OCI-M2 (cell line): ENCODE measurements around the gene FAM43A.
A peak's percentile ranks its signal among the peaks of the same experiment; 100 is the strongest.

Experiments
- DNase-seq: peaks from one replicate; lab custom pipeline; 2025; ENCODE audit not compliant: unreplicated experiment; lab: John Stamatoyannopoulos, UW

FAM43A gene, protein sequence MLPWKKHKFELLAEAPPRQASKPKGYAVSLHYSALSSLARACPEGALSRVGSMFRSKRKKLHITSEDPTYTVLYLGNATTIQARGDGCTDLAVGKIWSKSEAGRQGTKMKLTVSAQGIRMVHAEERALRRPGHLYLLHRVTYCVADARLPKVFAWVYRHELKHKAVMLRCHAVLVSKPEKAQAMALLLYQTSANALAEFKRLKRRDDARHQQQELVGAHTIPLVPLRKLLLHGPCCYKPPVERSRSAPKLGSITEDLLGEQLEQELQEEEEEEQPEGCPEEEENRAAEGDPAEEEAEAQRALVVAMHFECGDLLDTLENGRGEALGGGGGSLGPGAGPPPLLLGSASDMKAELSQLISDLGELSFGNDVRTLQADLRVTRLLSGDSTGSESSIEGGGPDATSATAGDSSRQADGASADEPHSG

DNA sequence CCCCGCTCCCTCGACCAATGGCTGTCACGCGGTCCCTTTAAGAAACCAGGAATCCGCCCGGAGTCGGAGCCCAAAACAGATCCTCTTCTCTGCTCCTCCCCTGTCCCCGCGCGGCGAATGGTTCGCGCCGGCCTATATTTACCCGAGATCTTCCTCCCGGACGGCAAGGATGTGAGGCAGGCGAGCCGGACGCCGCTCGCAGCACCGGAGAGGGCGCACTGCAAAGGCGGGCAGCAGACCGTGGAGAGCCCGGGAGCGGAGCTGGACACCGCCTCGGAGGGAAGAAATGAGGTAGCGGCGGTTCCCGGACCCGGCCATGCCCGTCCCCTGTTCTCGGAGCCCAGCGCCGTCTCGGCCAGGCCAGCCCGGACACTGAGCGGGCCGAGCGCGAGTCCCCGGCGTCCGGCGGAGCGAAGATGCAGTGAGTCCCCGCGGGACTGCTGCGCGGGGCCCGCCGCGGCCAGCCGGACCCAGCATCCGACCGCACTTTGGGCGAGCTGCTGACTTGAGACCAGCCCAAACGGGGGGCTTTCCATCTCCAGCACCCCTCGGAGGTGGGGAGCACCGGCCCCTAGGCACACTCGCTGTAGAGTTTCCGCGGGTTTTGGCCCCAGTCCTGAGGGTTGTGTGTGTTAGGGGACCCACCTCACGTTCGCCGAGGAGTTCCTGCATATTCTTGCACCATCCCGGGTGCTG, at the start of gene FAM43A:
TSS of gene FAM43A (plus strand) at position 166 of the 696 bp plus-strand sequence. CDS start 944 bp downstream, outside the sequence.
- no peak for DNase-seq

DNA sequence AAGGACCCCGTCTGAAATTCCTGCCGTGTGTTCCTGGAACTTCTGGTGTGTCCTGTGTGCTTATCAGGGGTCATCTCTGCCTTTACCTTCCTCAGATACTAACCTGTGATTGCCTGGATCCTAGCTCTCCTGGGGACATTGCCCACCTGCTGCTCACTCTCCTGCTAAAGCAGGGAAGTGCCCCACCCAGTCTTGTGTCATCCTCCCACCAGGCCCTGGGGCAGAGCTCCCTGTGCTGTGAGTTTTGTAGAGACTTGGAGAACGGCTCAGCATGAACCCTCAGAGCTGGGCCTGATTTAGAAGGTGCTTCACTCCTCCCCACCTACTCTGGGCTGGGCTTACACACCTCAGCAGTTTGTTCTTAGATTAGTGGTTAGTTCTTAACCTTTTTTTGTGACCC, 48.6 kb upstream of the FAM43A start:
- DNase-seq = no peak

DNA sequence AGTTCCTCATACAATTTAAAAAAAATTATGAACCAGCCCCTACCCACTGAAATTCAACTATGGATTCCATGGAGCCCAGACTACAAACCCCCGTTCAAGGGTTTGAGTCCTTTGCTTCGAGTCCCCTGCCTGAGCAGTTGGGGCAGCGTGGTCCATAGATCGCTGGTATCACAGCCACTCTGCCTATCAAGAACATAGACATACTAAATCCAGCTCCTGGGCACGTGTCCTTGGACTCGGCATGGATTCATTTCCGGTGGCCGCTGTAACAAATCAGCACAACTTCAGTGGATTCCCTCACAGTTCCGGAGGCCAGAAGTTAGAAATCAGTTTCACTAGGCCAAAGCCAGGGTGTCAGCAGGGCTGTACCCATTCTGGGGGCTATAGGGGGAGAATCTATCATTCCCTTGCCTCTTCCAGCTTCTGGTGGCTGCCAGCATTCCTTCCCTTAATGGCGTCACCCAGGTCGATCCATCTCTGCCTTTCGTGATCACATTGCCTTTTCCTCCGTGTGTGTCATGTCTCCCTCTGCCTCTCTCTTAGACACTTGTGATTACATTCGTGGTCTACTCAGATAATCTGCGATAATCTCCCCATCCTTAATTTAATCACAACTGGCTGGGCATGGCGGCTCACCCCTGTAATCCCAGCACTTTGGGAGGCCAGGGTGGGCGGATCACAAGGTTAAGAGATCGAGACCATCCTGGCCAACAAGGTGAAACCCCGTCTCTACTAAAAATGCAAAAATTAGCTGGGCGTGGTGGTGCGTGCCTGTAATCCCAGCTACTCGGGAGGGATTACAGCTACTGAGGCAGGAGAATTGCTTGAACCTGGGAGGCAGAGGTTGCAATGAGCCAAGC, 47.9 kb upstream of the FAM43A start:
- DNase-seq = no peak

DNA sequence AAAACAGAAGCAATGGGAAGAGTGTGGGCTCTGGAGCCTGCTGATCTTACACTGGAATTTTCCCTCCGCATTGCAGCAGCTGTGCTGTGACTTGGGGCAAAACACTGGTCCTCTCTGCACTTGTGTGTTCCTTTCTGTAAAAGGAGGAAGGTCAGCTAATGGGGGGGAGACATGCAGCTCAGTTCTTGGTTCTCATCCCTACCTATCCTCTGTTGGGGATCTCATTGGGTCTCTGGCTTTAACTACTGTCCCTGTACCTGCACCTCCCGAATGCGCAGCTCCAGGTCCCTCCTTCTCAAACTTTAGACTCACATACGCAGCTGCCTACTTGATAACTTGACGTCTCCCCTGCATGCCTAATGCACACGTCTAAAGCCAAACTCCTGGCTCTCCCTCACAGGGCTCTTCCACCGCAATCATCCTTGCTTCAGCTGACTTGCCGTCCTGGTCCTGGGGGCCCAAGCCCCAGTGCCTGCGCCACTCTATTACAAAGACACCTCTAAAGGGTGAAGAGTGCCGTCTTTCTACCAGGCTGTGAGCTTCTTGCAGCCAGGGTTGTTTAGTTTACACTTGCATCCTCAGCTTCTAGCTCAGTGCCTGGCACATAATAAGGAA, 46.6 kb upstream of the FAM43A start:
- no peak for DNase-seq

DNA sequence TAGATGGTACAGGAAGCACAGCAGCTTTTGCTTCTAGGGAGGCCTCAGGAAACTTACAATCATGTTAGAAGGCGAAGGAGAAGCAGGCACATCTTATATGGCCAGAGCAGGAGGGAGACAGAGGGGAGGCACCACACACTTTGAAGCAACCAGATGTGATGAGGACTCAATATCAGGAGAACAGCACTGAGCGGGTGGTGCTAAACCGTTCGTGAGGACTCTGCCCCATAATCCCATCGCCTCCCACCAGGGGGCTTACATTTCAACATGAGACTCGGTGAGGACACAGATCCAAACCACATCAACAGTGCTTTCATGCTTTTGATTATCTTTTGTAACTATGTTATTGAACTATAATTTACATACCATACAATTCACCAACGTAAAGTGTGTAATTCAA, 44.9 kb upstream of the FAM43A start:
- DNase-seq = no peak

DNA sequence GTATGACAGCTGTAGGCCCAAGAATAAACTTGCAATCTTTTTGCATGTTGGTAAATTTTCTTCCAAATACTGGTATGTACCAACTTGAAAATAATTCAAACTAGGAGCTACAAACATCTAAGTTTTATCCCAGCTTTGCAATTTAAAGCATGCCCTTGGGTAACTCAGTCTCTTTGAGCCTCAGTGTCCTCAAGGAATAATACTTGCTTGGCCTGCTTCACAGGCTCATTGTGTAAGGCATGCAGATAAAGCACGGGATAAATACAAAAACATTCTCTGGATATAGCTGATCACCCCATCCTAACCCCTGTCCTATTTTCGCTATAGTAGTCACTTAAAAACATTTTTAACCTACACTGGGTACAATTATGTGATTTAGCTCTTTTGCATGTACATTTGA, 42.9 kb upstream of the FAM43A start:
- no peak for DNase-seq

DNA sequence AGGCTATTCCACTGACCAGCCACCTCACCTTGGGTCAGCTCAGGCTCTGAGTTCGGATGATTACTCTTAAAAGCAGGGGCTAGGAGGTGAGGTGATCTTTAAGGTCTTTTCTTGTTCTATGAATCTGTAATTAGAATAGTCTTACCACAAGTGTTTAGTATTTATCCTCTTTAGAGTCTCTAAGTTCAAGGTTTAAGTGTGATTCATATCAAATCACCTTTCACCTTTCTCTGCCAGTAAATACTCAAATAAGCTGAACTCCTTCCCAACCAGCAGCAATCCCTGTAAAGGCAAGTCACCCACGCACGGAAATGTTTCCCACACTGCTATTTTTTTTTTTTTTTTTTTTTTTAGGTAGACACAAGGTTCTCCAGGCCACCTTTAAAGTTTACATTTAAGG, 37.9 kb upstream of the FAM43A start:
- DNase-seq = no peak

DNA sequence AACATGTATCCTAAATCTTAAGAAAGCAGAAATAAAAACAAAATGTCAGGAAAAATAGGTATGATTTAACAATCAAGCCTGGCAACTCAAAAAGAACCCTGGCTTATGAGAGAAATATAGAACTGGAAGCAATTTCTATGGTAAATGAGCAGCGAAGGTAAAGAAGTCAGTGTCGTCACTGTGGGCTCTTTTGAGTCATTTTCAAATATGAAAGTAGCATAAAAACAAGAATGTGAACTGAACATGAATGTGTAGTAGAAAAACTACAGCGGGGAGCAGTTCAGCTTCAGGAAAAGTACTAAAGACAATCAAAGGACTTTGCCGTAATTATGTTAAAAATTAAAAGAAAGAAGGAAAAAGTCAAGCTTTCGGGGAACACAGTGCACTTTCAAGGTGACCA, 31.2 kb upstream of the FAM43A start:
- no peak for DNase-seq

DNA sequence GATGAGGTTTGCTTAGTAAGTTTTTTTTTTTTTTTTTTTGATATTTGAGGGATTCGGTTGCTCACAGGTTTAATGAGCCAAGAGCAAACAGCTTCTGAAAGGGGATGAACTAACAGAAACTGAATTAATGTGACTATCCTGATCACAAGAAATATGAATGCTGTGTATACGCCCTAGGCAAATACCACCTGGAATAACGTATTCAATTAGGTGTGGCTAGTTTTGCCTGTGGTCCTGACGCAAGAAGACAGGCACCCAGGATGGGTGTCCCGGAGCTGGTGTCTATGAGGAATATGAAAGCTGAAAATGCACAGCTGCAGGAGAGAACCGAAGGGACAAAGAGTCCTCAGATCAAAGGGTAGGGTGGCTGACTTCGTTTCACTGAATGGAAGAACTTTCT, 28.2 kb upstream of the FAM43A start:
- no peak for DNase-seq

DNA sequence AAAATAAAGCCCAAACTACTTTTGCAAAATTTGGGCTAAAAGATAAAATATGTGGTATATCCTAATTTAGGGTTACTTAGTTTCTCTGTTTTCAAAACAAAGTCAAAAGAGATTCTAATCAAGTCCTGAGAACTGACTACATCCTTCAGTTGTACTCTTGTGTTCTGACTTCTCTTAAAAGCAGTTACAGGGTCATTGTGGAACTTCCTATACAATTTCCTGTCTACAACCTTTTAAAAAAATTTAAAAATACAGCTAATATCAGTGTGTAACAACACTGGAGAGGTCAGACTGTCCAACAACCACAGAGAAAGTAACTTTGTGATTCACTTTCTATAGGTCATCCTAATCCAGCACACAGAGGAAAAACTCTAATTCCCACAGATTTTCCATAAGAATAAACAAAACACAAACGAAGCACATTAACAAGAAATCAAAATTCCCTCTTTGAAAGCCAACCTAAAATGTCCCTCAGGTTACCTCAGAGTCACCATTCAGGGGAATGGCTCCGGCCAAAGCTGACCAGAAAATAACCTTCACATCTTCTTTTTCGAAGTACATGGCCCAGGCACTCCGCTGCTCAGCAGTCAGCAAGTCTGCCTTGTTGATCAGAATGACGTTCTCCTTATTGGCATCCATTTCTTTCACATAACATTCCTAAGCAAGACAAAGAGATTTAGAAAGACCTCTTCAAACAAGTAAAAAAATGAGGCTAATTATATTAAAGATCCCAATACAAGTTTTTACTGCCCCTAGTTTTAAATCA, 27.0 kb upstream of the FAM43A start:
- no peak for DNase-seq

DNA sequence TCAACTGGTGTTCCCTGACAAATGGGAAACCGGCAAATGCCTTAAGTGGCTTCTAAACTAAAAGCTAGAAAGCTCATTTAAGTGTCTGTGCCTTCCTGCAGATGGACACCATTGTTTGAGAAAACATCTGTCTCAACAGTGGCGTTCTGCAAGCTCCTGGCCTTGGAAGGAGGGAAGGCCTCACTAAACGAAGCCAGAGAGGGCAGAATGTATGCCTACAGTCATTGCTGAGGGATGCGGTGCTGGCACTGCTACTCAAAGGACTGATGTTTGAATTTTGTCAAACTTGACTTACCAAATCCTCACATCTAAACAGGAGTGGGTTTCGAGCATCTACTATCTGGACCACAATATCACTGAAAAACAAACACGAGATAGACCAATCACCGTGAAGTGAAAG, 25.9 kb upstream of the FAM43A start:
- DNase-seq = no peak

DNA sequence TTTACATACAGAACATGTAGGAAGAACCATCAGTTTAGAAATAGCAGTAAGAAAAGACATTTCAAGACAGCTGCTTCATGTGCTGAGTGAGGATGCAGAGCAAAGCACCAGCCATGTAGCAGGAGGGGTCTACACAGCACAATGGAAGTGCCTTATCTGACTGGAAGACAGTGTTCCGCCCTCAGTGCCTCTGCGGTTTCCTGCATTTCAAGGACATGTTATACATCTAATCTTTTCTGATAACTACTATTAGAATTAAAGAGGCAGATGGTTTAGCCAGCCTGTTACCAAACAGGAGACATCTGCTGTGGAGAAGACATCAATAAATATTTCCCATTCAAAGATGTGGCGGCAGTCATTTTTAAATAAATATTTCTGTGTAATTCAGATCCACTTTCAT, 24.3 kb upstream of the FAM43A start:
- peak; percentile 9 for DNase-seq

DNA sequence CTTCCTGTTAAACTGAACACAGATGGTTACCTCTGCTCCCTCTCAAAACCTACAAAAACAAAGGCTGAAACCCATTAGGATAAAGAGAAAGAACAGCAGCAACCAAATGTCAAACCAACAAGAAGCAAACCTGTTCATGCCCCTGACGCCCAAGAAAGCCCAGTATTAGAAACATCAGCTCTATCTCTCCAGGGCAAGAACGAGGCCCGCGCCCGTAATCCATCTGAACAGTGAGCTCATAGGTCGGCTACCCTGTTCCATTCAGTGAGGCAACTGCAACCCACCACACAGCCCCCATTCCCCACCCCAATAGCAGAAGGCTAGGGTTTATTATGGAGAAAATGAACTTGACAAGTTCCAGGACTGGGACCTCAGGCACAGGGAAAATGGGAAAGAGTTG, 23.7 kb upstream of the FAM43A start:
- DNase-seq = no peak

DNA sequence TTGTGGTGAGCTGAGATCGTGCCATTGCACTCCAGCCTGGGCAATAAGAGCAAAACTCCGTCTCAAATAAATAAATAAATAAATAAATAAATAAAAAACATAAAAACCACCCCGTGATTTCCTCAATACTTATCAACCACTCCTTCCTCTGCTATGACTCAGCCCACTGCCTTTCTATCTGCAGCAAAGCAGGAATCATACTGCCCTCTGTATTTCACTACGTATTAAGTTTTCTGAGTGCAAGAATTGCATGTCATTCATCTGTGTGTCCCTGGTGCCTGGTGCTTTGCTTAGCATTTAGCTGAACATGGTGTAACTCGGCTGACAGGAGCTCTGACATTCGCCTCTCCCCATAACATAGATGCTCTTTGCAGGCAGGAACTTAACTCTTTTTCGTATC, 20.8 kb upstream of the FAM43A start:
- no peak for DNase-seq

DNA sequence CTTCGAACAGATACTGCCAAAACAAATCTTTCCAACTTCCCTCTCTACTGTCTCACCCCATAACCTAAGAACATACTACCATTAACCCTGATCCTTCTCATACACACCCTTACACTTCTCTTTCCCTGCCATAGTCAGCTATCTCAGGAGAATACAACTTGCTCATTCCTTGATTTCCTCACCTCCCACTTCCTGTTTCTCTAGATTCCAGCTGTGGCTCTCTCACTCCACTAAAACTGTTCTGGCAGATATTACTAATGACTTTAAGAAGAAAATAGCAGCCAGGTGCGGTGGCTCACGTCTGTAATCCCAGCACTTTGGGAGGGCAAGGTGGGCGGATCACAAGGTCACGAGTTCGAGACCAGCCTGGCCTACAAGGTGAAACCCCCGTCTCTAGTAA, 18.3 kb upstream of the FAM43A start:
- no peak for DNase-seq

DNA sequence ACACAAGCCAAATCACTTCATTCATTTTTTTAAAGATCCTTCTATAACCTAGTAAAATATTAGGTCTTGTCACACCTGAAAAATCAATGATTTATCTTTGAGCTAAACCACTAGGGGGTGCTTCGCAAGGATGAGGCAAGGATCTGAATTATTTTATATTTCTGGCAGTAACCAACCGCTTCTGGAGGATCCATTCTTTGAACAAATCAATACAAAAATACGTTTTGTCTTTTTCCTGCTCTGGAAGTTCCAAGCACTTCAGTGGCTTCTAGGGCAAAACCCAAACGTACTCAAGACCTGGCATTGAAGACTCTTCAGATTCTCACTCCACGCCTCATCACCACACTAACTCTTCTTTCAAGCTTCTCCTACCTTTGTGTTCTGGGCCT, 14.2 kb upstream of the FAM43A start:
- DNase-seq = no peak

DNA sequence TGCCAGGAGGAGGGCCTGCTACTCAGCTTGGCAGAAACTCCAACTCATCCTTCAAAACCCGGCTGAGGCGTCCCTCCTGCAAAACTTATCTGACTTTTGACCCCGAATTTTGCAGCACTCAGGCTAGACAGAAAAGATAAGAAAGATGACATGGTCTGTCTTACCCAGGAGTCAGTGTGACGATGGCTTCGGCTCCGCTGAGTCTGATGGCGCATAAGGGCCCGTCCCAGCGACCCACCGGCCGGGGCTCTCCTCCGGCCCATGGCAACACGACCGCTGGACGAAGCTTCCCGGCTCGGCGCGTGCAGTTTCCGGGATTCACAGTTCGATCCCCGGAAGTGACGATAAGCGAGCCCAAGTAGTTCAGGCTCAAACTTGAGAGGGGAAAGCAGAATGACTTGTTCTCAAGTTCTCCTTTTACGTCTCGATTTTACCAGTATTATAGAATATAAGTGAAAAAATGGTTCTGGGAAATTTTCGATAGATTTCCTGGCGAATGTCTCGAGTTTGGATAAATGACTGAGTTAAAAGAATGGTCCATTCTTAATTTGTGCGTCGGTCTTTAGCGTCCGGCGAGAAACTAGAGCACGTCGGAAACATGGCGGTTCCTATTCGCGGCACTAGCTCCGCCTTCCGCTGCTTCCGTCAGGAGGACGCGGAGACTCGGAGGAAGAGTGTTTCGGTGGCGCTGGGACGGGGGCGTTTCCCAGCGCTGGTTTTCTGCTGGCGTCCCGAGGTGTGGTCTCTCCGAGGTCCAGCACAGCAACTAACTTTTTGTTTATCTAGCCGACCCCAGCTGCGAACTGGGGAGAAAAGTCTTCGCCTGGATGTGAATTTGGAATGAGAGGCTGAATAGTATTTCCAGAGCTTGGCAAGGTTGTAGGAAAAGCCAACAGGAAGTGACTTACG, 13.5 kb upstream of the FAM43A start, which contains the start of gene LSG1:
TSS of gene LSG1 (minus strand) at position 292 of the 909 bp plus-strand sequence. CDS start at position 263, 29 bp downstream.
- DNase-seq = peak; percentile 57

DNA sequence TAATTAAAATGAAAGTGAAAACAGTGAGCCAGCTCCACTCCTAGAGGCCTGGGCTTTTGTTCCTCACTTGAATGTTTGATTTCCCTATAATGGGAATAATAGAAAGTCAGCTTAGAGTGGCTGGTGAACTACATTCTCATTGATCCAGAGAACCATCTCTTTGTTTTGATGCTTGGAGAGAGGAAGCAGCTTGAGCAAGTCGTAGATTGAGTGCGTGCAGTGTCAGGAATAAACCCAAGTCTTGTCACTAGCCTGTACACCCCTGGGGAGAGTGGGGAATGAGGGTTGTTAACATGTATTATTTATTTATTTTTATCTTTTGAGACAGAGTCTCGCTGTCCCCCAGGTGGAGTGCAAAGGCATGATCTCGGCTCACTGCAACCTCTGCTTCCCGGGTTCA, 12.8 kb upstream of the FAM43A start:
- DNase-seq = no peak

DNA sequence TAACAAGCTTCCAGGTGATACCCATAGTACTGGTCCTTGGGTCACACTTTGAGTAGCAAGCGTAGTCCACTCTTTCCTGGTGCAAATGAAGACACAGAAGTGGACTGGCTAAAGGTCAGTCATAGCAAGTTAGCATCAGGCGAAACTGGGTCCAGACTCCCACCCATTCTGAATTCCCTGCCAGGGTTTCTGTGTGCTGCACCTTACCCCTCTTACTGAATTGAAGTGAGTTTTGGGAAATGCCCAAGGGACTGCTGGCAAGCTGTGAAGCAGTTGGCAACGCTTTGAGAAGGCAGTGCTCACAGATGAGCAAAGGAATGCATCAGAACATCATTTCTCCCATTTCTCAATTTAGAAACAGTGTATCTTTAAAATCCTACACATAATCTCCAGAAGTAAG, 11.9 kb upstream of the FAM43A start:
- DNase-seq = no peak
